HepG2 (cell line): ENCODE measurements around the gene SPATA33. TPM values are rescaled to one million over a fixed set of nuclear protein-coding genes. Genes with fewer than 3 reads are reported as not detected.
A peak's percentile ranks its signal among the peaks of the same experiment; 100 is the strongest.

Experiments
- BCL6 ChIP-seq: IDR thresholded peaks from 2 replicates; pipeline ENCODE4 v1.6.1; 2016; ENCODE audit warnings: missing genetic modification reagents, missing compliant biosample characterization
- MED1 ChIP-seq: sonication (generic); formaldehyde crosslinking; IDR thresholded peaks from 2 replicates; pipeline ENCODE4 v1.4.0; 2020; ENCODE audit warnings: missing genetic modification reagents
- NR2F2 ChIP-seq: IDR thresholded peaks from 2 replicates; pipeline ENCODE4 v1.6.1; 2012; ENCODE audit warnings: low read depth, inconsistent platforms, borderline replicate concordance
- SAP130 ChIP-seq: IDR thresholded peaks from 2 replicates; pipeline ENCODE4 v1.6.1; 2016; ENCODE audit warnings: low read depth
- ZNF746 ChIP-seq: sonication (generic); formaldehyde crosslinking; IDR thresholded peaks from 2 replicates; pipeline ENCODE4 v1.8.0; 2022; ENCODE audit warnings: mild to moderate bottlenecking, missing genetic modification reagents
- ZSCAN25 ChIP-seq: sonication (generic); formaldehyde crosslinking; IDR thresholded peaks from 2 replicates; pipeline ENCODE4 v1.8.0; 2022; ENCODE audit warnings: mild to moderate bottlenecking, missing genetic modification reagents
- polyA plus RNA-seq, 8 experiments: library from polyadenylated mRNA; depleted of rRNA in 3 of 8; stranded (reverse) in 7 of 8; unstranded in 1 of 8; fragments of >200 nt; fragmentation: Illumina TruSeq in 4 of 8; extraction: Trizol in 4 of 8; gene quantifications; 2 replicates each; pipeline versions ENCODE4 v1.2.1 to v1.2.3, GENCODE V29; 2011 to 2016; ENCODE audit warnings: low read depth in 4 of 8, missing spikeins in 1 of 8, mixed read lengths in 1 of 8; ENCODE audit not compliant: insufficient read depth in 1 of 8
- total RNA-seq, 5 experiments: library from RNA; depleted of rRNA; stranded (reverse); fragments of >200 nt; fragmentation: Illumina TruSeq; extraction: Trizol; gene quantifications; 2 replicates each; pipeline ENCODE4 v1.2.3, GENCODE V29; 2016; ENCODE audit warnings: low read depth in 1 of 5
- TF ChIP-seq, protein P1 (sequence below): sonication (generic); formaldehyde crosslinking; IDR thresholded peaks from 2 replicates; pipeline ENCODE4 v1.4.0; 2020; ENCODE audit warnings: missing genetic modification reagents, mild to moderate bottlenecking, borderline replicate concordance
- TF ChIP-seq, protein P2 (sequence below): sonication (generic); formaldehyde crosslinking; IDR thresholded peaks from 2 replicates; pipeline ENCODE4 v1.4.0; 2020; ENCODE audit warnings: missing genetic modification reagents
- TF ChIP-seq, protein P3 (sequence below): sonication (generic); formaldehyde crosslinking; conservative IDR thresholded peaks from 2 replicates; pipeline ENCODE4 v1.4.0; 2020; ENCODE audit warnings: mild to moderate bottlenecking, missing genetic modification reagents, moderate library complexity
- TF ChIP-seq, protein P4 (sequence below): sonication (generic); formaldehyde crosslinking; IDR thresholded peaks from 2 replicates; pipeline ENCODE4 v1.4.0; 2020; ENCODE audit warnings: missing genetic modification reagents
- TF ChIP-seq, protein P5 (sequence below): sonication (generic); formaldehyde crosslinking; IDR thresholded peaks from 2 replicates; pipeline ENCODE4 v1.4.0; 2020; ENCODE audit warnings: missing genetic modification reagents, low read depth, mild to moderate bottlenecking, borderline replicate concordance
- TF ChIP-seq, protein P6 (sequence below): sonication (generic); formaldehyde crosslinking; IDR thresholded peaks from 2 replicates; pipeline ENCODE4 v1.4.0; 2020; ENCODE audit warnings: missing genetic modification reagents, mild to moderate bottlenecking, borderline replicate concordance

Gene SPATA33
- total and polyA plus RNA-seq, 2 of the 13 experiments (the other 11 are each of a cell fraction or from before 2014, with no cell fraction given), result 5.7 to 11.0 TPM

DNA sequence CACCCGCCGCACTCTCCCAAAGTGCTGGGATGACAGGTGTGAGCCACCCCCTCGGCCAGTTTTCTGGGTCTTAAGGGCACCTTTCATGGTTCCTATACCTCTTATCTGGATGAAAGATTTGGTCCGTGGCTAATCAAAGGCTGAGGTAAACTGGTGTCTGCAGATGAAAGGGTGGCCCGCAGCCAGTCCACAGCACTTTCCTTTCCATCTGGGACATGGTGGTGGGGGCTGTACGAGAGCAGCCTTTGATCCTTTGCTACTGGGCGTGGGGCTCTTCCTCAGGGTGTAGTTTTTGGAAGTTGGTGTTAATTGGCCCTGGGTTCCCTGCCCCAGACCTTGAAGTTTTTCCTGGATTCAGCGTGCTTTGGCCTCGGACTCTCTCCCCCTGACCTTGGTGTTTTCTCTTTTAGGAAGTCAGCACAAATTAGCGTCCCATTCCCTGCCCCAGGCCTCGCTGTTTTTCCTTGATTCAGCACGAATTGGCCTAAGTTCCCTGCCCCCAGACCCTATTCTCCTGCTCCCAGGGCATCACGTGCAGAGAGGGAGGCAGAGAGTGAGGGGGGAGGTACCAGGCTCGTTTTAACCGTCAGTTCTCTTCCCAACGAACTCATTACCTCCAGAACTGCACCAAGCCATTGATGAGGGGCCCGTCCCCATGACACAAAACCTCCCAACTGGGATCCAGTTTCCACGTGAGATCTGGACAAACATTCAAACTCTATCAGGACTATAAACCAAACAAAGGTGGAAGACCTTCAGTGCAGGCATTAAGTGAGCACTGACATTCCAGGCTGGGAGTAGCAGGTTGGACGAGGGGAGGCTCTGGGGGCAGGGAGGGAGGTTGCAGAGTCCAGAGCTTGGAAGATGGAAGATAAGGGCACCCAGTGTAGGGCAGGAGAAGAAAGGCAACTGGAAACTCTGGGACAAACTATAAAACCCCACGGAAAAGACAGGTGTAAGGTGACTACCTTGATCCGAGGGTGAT is 32.6 kb upstream of the SPATA33 start (continued):
- TF ChIP-seq ZNF746 (CRISPR knock-in tag) (peak; percentile 40; the same call in 1 of the 2 replicates), ZSCAN25 (peak; percentile 37; the same call in 1 of the 2 replicates), MED1 (peak; percentile 54; the same call in 1 of the 2 replicates), SAP130 (CRISPR knock-in tag) (peak; percentile 34; the same call in 1 of the 2 replicates), BCL6 (CRISPR knock-in tag) (peak; percentile 13; the same call in 1 of the 2 replicates), NR2F2 (peak; percentile 34; the same call in 1 of the 2 replicates)
- TF ChIP-seq, protein P1, sequence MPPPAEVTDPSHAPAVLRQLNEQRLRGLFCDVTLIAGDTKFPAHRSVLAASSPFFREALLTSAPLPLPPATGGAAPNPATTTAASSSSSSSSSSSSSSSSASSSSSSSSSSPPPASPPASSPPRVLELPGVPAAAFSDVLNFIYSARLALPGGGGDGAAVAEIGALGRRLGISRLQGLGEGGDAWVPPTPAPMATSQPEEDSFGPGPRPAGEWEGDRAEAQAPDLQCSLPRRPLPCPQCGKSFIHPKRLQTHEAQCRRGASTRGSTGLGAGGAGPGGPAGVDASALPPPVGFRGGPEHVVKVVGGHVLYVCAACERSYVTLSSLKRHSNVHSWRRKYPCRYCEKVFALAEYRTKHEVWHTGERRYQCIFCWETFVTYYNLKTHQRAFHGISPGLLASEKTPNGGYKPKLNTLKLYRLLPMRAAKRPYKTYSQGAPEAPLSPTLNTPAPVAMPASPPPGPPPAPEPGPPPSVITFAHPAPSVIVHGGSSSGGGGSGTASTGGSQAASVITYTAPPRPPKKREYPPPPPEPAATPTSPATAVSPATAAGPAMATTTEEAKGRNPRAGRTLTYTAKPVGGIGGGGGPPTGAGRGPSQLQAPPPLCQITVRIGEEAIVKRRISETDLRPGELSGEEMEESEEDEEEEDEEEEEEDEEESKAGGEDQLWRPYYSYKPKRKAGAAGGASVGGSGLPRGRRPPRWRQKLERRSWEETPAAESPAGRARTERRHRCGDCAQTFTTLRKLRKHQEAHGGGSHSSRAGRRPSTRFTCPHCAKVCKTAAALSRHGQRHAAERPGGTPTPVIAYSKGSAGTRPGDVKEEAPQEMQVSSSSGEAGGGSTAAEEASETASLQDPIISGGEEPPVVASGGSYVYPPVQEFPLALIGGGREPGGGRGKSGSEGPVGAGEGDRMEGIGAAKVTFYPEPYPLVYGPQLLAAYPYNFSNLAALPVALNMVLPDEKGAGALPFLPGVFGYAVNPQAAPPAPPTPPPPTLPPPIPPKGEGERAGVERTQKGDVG (CRISPR knock-in tag), result no peak
- TF ChIP-seq, protein P2, sequence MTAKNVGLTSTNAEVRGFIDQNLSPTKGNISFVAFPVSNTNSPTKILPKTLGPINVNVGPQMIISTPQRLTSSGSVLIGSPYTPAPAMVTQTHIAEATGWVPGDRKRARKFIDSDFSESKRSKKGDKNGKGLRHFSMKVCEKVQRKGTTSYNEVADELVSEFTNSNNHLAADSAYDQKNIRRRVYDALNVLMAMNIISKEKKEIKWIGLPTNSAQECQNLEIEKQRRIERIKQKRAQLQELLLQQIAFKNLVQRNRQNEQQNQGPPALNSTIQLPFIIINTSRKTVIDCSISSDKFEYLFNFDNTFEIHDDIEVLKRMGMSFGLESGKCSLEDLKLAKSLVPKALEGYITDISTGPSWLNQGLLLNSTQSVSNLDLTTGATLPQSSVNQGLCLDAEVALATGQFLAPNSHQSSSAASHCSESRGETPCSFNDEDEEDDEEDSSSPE, result 0 out of 2 replicates have a peak, but pooled peaks have one; percentile 23
- TF ChIP-seq, protein P3, sequence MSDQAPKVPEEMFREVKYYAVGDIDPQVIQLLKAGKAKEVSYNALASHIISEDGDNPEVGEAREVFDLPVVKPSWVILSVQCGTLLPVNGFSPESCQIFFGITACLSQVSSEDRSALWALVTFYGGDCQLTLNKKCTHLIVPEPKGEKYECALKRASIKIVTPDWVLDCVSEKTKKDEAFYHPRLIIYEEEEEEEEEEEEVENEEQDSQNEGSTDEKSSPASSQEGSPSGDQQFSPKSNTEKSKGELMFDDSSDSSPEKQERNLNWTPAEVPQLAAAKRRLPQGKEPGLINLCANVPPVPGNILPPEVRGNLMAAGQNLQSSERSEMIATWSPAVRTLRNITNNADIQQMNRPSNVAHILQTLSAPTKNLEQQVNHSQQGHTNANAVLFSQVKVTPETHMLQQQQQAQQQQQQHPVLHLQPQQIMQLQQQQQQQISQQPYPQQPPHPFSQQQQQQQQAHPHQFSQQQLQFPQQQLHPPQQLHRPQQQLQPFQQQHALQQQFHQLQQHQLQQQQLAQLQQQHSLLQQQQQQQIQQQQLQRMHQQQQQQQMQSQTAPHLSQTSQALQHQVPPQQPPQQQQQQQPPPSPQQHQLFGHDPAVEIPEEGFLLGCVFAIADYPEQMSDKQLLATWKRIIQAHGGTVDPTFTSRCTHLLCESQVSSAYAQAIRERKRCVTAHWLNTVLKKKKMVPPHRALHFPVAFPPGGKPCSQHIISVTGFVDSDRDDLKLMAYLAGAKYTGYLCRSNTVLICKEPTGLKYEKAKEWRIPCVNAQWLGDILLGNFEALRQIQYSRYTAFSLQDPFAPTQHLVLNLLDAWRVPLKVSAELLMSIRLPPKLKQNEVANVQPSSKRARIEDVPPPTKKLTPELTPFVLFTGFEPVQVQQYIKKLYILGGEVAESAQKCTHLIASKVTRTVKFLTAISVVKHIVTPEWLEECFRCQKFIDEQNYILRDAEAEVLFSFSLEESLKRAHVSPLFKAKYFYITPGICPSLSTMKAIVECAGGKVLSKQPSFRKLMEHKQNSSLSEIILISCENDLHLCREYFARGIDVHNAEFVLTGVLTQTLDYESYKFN, result peak; percentile 41; the same call in 1 of the 2 replicates
- TF ChIP-seq, protein P4, sequence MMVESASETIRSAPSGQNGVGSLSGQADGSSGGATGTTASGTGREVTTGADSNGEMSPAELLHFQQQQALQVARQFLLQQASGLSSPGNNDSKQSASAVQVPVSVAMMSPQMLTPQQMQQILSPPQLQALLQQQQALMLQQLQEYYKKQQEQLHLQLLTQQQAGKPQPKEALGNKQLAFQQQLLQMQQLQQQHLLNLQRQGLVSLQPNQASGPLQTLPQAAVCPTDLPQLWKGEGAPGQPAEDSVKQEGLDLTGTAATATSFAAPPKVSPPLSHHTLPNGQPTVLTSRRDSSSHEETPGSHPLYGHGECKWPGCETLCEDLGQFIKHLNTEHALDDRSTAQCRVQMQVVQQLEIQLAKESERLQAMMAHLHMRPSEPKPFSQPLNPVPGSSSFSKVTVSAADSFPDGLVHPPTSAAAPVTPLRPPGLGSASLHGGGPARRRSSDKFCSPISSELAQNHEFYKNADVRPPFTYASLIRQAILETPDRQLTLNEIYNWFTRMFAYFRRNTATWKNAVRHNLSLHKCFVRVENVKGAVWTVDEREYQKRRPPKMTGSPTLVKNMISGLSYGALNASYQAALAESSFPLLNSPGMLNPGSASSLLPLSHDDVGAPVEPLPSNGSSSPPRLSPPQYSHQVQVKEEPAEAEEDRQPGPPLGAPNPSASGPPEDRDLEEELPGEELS (CRISPR knock-in tag), result peak; percentile 34
- TF ChIP-seq, protein P5, sequence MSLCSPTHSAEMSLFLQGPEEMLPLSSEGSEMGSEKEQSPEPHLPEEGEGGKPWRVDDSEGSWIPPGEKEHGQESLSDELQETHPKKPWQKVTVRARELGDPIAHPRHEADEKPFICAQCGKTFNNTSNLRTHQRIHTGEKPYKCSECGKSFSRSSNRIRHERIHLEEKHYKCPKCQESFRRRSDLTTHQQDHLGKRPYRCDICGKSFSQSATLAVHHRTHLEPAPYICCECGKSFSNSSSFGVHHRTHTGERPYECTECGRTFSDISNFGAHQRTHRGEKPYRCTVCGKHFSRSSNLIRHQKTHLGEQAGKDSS (CRISPR knock-in tag), result peak; percentile 100
- TF ChIP-seq, protein P6, sequence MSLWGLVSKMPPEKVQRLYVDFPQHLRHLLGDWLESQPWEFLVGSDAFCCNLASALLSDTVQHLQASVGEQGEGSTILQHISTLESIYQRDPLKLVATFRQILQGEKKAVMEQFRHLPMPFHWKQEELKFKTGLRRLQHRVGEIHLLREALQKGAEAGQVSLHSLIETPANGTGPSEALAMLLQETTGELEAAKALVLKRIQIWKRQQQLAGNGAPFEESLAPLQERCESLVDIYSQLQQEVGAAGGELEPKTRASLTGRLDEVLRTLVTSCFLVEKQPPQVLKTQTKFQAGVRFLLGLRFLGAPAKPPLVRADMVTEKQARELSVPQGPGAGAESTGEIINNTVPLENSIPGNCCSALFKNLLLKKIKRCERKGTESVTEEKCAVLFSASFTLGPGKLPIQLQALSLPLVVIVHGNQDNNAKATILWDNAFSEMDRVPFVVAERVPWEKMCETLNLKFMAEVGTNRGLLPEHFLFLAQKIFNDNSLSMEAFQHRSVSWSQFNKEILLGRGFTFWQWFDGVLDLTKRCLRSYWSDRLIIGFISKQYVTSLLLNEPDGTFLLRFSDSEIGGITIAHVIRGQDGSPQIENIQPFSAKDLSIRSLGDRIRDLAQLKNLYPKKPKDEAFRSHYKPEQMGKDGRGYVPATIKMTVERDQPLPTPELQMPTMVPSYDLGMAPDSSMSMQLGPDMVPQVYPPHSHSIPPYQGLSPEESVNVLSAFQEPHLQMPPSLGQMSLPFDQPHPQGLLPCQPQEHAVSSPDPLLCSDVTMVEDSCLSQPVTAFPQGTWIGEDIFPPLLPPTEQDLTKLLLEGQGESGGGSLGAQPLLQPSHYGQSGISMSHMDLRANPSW, result no peak
